Measurements from ENCODE around the gene EGFR.

The EGFR gene

DNA sequence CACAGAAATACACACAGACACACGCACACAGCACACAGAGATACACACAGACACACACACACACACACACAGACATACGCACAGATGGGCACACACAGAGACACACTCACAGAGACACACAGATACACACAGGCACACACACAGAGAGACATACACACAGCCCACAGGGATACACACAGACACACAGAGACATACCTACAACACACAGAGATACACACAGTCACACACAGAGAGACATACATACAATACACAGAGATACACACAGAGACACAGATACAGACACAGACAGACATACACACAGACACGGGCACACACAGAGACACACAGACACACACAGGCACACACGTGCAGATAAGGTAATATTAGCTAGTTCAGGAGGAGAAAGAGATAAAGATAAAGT lies 76.9 kb downstream of the EGFR start:
- Histone ChIP-seq H3K4me3 (no peak overlapping the region), H3K27me3 (ENCODE audit: low read depth) (no peaks in the 10 kb centered on the region), H3K4me1 (no peaks in the 10 kb centered on the region), H3K9me3 (no peaks in the 10 kb centered on the region), H3K36me3 (replicated peaks) (no peaks in the 10 kb centered on the region)
- in situ Hi-C loops (cut with MboI; ENCODE audit: low sequenced_read_pairs) = no loop called here
- no peak for DNase-seq (ENCODE audit: low spot score in 2 of 2)

DNA sequence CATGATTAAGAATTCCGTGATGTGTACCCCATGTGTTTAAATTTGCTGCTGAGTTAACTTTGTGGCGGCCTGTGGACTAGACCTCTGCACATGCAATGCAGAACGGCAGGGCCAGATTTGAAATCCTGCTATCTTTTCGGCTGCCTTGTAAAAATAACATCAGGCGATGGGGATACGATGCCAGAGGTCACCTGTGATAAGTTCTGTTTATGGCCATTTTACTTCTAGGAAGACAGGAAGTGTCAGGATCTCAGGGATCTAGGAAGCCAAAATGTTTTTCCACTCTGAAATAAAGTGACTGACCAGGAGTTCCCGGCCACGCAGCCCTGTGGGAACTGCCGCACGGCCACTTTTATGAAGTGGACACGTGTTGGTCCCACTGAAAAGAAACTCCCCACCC lies 77.5 kb downstream of the EGFR start:
- in situ Hi-C loops (cut with MboI; ENCODE audit: low sequenced_read_pairs) = no loop called here

DNA sequence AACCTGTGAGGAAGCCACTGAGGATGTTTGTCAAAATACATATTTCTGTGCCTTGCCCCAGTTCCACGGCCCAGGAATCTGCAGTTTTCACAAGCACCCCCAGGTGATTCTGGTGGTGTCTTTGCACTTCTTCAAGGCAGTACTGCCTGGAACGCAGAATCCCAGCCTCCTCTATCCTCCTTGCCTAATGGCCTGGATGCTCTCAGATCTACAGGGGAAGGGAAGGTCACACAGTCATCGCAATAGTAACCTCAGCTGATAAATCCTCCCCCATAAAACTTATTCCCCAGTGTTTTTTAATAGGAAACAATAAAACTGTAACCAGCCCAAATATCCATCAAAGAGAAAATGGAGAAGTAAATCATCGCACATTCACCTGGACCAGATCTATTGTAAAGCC lies 78.3 kb downstream of the EGFR start:
- no peak for DNase-seq (ENCODE audit: low spot score in 2 of 2)
- in situ Hi-C loops (cut with MboI; ENCODE audit: low sequenced_read_pairs) = no loop called here
- H3K4me3 ChIP-seq = no peak overlapping the region
- H3K36me3 ChIP-seq (replicated peaks) = no peaks in the 10 kb centered on the region
- no peaks in the 10 kb centered on the region for H3K9me3 ChIP-seq
- no peaks in the 10 kb centered on the region for H3K4me1 ChIP-seq
- no peaks in the 10 kb centered on the region for H3K27me3 ChIP-seq (ENCODE audit: low read depth)

More for the DNA sequence above, 77.5 kb downstream of the EGFR start:
- Histone ChIP-seq H3K4me1 (no peaks in the 10 kb centered on the region), H3K36me3 (replicated peaks) (no peaks in the 10 kb centered on the region), H3K9me3 (no peaks in the 10 kb centered on the region), H3K4me3 (no peak overlapping the region), H3K27me3 (ENCODE audit: low read depth) (no peaks in the 10 kb centered on the region)
- DNase-seq (ENCODE audit: low spot score in 2 of 2) = no peak

DNA sequence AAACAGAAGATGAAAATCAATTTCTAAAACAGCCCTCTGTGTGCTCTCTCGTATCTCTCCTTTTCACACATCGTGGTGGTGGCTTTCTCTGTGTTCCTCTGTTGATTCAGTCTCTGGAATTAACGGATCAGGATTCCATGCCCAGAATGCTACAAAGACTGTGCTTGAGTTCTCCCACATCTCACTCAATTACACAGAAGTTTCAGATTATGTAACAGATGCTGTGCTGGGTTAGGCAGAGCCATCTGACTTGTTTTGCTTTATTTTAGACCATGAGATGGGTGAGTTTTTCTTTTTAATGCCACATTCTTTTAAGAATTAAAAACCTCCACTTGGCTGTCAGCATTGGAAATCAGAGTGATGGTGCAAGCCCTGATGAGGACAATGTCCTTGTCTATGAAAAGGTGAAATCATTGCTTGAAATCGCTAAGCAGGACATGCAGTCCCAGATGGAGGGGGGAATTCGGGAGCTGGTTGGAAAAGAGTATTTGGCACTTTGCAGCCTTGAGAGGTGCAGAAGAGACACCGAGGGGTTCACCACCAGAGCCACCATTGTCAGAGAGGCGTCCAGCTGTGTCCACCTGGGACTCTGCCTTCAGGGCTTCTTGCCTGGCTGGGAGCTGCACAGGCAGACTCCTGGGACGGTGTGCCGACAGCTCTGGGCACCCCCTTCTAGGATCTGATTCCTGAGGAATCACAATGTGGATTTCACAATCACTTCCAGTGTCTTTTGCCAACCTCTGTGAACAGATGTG lies 80.4 kb downstream of the EGFR start:
- H3K27me3 ChIP-seq (ENCODE audit: low read depth) = no peaks in the 10 kb centered on the region
- H3K9me3 ChIP-seq = no peaks in the 10 kb centered on the region
- in situ Hi-C loops (cut with MboI; ENCODE audit: low sequenced_read_pairs) = no loop called here

DNA sequence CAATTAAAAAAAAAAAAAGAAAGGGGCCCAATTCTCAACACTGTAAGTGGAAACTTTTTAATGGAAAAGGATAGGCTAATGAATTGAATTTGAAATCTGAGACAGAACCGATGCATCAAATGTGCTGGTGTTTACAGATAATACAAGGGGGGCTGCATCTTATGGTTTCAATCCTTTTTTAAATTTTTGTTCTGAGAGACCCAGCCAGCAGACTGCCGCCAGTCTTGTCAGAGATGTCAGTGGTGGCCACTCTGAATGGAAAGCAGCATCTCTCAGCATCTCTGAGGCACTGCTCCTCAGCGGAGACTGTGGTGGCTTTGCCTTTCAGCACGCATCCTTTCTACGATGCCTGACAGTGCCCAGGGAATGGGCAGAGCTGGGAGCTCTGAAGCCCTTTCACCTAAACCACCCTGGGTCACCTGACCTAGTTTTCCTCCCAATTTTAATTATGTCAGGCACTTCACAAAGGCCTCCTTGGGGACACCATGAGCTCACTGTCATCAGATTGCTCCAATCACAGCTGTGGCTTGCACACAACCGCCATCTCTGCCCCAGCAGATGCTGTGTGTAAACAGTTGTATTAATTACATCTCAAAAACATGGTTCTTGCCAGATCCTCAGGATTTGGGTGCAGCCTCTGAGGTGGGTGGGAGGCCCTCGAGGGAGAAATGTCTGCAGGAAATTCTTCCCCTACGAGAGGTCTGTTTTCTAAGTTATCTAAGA lies 81.2 kb downstream of the EGFR start:
- Histone ChIP-seq H3K36me3 (replicated peaks) (no peaks in the 10 kb centered on the region), H3K9me3 (no peaks in the 10 kb centered on the region), H3K4me3 (no peak overlapping the region), H3K4me1 (no peaks in the 10 kb centered on the region), H3K27me3 (ENCODE audit: low read depth) (no peaks in the 10 kb centered on the region)
- in situ Hi-C loops (cut with MboI; ENCODE audit: low sequenced_read_pairs) = no loop called here
- DNase-seq (ENCODE audit: low spot score in 2 of 2) = no peak

More for the DNA sequence above, 80.4 kb downstream of the EGFR start:
- Histone ChIP-seq H3K4me3 (no peak overlapping the region), H3K36me3 (replicated peaks) (no peaks in the 10 kb centered on the region), H3K4me1 (no peaks in the 10 kb centered on the region)
- no peak for DNase-seq (ENCODE audit: low spot score in 2 of 2)

DNA sequence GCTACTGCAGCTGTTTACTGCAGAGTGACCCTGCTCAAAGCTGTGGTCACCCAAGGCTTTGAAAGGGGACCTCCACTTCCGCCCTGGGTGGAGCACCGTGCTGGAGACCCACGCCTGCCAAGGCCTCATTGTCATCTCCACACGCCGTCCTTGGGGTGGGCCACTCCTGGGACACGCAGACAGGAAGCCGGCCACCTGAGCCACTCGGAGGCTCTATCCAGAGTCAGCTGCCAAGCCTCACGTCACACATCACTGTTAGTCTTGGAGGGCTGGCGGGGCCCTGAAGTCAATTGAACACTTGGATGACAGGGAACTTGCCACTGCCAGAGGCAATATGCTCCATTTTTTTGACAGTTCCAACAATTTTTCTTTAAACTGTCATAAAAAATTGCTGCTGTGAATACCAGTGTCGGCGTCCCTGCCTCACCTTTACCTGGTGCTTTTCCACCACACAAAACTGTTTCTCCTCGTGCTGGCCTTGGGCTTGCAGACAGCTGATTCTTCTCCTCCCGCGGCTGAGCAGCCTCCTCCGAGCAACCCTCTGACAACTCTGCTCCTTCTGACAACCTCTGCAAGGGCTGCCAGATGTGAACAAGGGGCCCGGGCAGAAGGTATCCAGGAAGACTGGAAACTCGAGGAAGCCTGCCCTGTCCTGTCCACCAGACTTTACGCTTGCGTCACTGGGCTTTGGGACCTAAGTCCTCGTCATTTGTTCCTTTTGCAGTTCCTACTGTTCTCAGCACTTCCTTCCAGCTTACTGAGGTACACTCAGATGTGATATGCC lies 81.9 kb downstream of the EGFR start:
- Histone ChIP-seq H3K36me3 (replicated peaks) (no peaks in the 10 kb centered on the region), H3K9me3 (no peaks in the 10 kb centered on the region), H3K27me3 (ENCODE audit: low read depth) (no peaks in the 10 kb centered on the region), H3K4me1 (no peaks in the 10 kb centered on the region), H3K4me3 (no peak overlapping the region)
- in situ Hi-C loops (cut with MboI; ENCODE audit: low sequenced_read_pairs) = no loop called here
- no peak for DNase-seq (ENCODE audit: low spot score in 2 of 2)

DNA sequence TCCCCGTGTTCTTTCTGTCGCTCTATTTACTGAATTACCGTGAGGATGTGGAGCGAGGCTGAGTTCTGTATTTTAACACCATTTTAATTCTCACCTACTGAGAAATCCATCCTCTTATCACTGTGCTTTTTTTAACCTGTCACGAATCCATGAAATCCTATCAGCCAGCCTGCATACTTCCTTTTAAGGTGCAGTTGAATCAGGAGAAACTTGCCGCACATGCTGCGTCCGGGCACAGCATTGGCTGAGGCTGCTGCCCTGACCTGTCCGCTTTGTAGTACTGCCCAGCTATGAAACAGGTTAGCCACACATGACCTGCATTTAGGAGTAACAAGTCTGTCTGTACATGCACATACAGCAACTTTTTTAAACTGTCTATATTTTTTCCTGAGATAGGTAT lies 82.5 kb downstream of the EGFR start:
- no peaks in the 10 kb centered on the region for H3K36me3 ChIP-seq (replicated peaks)
- no peaks in the 10 kb centered on the region for H3K4me1 ChIP-seq
- no peak overlapping the region for H3K4me3 ChIP-seq
- no peaks in the 10 kb centered on the region for H3K27me3 ChIP-seq (ENCODE audit: low read depth)
- in situ Hi-C loops (cut with MboI; ENCODE audit: low sequenced_read_pairs) = no loop called here
- H3K9me3 ChIP-seq = no peaks in the 10 kb centered on the region
- DNase-seq (ENCODE audit: low spot score in 2 of 2) = no peak

DNA sequence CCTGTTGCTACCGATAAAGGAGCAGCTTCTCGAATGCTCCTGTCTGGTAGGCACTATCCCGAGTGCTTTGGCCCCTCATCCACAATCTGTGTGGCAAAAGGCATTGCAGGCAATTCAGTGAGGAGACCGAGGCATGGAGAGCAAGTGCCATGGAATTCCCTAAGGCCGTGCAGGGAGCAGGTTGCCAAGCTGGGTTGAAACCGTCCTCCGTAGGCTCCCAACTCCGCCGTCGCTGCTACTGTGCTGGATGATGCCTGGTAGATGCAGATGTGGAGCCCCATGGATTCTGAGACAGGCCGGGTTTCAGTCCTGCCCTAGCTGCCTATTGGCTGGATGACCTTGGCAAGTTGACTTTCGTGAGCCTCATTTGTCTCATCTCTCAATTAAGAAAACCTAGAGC lies 85.3 kb downstream of the EGFR start:
- in situ Hi-C loops (cut with MboI; ENCODE audit: low sequenced_read_pairs) = no loop called here
- H3K36me3 ChIP-seq (replicated peaks) = no peaks in the 10 kb centered on the region
- no peak for DNase-seq (ENCODE audit: low spot score in 2 of 2)
- H3K4me1 ChIP-seq = no peaks in the 10 kb centered on the region
- H3K27me3 ChIP-seq (ENCODE audit: low read depth) = no peaks in the 10 kb centered on the region
- no peak overlapping the region for H3K4me3 ChIP-seq
- H3K9me3 ChIP-seq = no peaks in the 10 kb centered on the region

DNA sequence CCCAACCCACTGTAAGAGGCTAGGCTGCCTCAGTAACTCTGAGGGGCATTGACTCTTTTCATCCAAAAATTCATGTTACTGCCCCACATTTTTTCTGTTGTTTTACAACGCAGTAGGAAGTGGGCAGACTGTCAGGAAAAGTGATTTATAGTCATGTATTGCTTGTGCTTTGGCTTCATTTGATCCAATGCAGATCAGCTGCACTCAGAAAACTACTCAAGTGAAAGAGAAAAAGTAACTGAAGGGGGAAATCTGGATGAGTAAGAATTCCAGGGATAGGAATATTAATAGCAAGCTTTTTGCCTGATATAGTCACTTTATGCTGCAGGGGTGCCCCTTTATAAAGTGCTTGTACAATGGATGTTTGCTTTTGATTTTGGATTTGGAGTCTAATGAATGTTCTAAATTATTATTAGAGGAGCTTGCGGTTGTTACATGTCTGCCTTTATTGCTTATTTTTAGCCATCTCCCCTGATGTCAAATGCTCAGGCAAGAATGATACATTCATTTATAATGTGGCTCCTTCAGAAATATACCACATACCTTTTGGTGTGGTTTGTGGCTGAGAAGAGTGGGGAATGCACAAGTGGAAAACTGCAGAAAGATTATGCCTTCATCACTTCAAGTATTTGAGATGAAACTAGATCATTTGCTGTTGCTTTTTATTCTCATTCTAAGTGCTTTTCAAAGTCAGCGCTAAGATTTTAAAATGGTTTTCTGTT lies 86.1 kb downstream of the EGFR start:
- in situ Hi-C loops (cut with MboI; ENCODE audit: low sequenced_read_pairs) = no loop called here
- no peaks in the 10 kb centered on the region for H3K27me3 ChIP-seq (ENCODE audit: low read depth)
- H3K4me1 ChIP-seq = no peaks in the 10 kb centered on the region
- H3K9me3 ChIP-seq = no peaks in the 10 kb centered on the region
- H3K36me3 ChIP-seq (replicated peaks) = no peaks in the 10 kb centered on the region
- no peak for DNase-seq (ENCODE audit: low spot score in 2 of 2)
- no peak overlapping the region for H3K4me3 ChIP-seq

DNA sequence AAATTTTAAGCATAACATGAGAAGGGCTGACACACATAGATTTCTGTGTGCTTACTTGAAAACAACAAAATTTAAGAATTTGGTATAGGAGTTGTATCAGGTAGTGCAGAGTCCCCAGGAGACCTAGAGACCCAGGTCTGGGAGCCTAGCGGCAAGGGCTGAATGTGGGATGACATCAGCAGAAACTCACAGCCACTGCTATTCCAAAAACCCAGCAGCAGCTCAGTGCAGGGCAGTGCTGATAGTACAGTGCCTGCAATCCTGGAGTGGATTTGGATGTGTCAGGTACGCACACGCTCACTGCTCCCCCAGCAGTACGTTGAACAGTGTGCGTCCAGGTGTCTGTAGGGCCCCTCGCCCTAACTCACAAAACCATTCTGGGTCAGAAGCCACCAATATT lies 87.1 kb downstream of the EGFR start:
- DNase-seq (ENCODE audit: low spot score in 2 of 2) = no peak
- Histone ChIP-seq H3K4me1 (no peaks in the 10 kb centered on the region), H3K9me3 (no peaks in the 10 kb centered on the region), H3K4me3 (no peak overlapping the region), H3K36me3 (replicated peaks) (no peaks in the 10 kb centered on the region), H3K27me3 (ENCODE audit: low read depth) (no peaks in the 10 kb centered on the region)
- in situ Hi-C loops (cut with MboI; ENCODE audit: low sequenced_read_pairs) = no loop called here

DNA sequence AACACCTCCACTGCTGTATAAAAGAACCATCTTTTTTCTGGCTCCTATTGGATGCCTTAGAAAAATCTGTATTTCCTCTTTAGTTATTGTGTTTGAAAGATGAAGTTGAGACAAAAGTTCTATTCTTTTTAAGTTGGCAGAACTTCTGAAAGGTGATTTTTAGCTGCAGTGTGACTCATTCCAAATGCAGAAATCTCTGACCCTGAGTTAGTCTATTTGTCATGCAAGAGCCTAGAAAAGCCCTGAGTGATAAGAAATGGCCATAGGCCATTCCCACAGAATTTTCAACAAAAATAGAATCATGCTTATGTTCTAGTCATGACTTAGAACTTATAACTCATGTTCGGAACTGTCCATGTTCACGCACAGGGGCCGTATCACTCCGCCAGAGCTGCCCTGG lies 89.1 kb downstream of the EGFR start:
- no peaks in the 10 kb centered on the region for H3K4me1 ChIP-seq
- H3K4me3 ChIP-seq = no peak overlapping the region
- H3K27me3 ChIP-seq (ENCODE audit: low read depth) = no peaks in the 10 kb centered on the region
- in situ Hi-C loops (cut with MboI; ENCODE audit: low sequenced_read_pairs) = no loop called here
- no peaks in the 10 kb centered on the region for H3K36me3 ChIP-seq (replicated peaks)
- no peak for DNase-seq (ENCODE audit: low spot score in 2 of 2)
- H3K9me3 ChIP-seq = no peaks in the 10 kb centered on the region

DNA sequence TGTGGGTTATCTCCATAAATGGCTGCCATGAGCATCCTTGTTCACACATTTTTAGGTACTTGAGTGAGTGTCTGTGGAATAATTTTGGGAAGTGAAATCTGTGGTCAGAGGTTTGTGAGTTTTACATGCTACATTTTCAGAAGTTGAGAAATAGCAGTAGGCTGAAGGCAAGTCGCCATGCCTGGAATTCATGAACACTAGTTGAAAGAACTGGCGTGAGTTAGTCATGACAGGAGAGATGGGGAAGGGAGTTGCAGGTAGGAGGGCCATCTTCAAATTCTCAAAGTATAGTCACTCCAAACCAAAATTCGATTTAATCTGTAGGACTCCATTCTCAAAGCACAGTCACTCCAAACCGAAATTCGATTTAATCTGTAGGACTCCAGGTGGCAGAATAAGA lies 89.6 kb downstream of the EGFR start:
- Histone ChIP-seq H3K4me3 (no peak overlapping the region), H3K9me3 (no peaks in the 10 kb centered on the region), H3K27me3 (ENCODE audit: low read depth) (no peaks in the 10 kb centered on the region), H3K36me3 (replicated peaks) (no peaks in the 10 kb centered on the region), H3K4me1 (no peaks in the 10 kb centered on the region)
- in situ Hi-C loops (cut with MboI; ENCODE audit: low sequenced_read_pairs) = no loop called here
- no peak for DNase-seq (ENCODE audit: low spot score in 2 of 2)

DNA sequence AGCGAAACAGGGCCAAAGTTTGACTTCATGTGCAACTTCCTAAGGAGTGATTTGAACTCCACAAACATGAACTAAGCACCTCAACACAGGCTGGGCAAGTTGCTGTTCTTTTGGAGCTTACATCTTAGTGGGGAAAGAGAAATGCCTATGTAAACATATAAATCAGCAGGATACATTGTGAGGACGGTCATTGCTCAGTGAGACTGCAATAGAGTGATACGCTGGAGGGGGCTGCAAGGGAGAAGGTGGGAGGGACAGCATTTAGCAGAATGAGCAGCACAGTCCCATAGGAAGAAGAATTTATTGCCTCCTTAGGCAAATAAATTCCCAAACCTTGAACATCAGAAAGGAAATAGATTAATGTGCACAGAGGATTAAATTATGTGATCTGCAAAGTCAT lies 90.0 kb downstream of the EGFR start:
- no peaks in the 10 kb centered on the region for H3K27me3 ChIP-seq (ENCODE audit: low read depth)
- no peak overlapping the region for H3K4me3 ChIP-seq
- no peak for DNase-seq (ENCODE audit: low spot score in 2 of 2)
- H3K4me1 ChIP-seq = no peaks in the 10 kb centered on the region
- H3K36me3 ChIP-seq (replicated peaks) = no peaks in the 10 kb centered on the region
- no peaks in the 10 kb centered on the region for H3K9me3 ChIP-seq
- in situ Hi-C loops (cut with MboI; ENCODE audit: low sequenced_read_pairs) = no loop called here
